H1 (cell line): ENCODE data around the gene FBXO44.

ENCODE experiments used
- ATF3 ChIP-seq: IDR thresholded peaks from 2 replicates; pipeline ENCODE4 v1.6.1; 2011; ENCODE audit warnings: low read depth, mild to moderate bottlenecking, low read length; ENCODE audit not compliant: insufficient read depth
- EP300 ChIP-seq, 2 experiments: IDR thresholded peaks; 1 replicate in 1 of 2; 2 replicates in 1 of 2; pipeline ENCODE4 v1.6.1; 2011 to 2012; ENCODE audit warnings: low read depth in 2 of 2, low read length in 2 of 2, mild to moderate bottlenecking in 2 of 2, borderline replicate concordance in 1 of 2, inconsistent platforms in 1 of 2, moderate library complexity in 1 of 2
- PHF8 ChIP-seq: fragments of 200-600 bp; sonication (generic); conservative IDR thresholded peaks from 2 replicates; pipeline ENCODE4 v1.7.1; 2012; ENCODE audit warnings: low read depth, mild to moderate bottlenecking, inconsistent platforms, low read length, moderate library complexity
- SIN3A ChIP-seq, 2 experiments: IDR thresholded peaks in 1 of 2; conservative IDR thresholded peaks in 1 of 2; 2 replicates each; pipeline ENCODE4 v1.6.1; 2011 to 2012; ENCODE audit warnings: low read length in 2 of 2, improper control_type of control experiment in 1 of 2, low read depth in 1 of 2, mild to moderate bottlenecking in 1 of 2
- YY1 ChIP-seq: IDR thresholded peaks from 2 replicates; pipeline ENCODE4 v1.6.1; 2011; ENCODE audit warnings: low read depth, mild to moderate bottlenecking, low read length

DNA sequence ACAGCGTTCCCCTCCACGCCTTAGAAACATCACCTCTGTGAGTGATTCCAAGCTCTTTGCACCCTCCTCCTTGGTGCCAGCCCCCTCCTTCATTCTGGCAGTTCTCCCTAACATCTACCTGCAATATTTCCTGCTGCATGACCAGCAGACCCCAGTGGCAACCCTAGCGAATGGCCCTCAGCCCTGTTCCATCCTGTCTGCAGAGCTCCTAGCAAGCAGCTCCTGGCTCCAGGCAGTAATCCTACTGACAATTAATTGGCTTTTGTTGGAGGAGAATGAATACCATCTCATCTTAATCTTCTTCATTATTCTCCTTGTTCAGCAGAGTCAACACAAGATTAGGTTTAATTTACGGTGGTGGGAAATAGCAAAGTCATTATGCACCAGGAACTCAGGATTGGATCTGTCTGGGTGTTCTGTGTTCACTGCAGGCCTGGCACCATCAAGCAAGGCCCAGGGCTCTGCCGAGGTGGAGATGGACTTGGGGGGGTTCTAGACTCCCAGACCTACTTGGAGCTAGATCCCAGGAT lies 12.8 kb upstream of the FBXO44 start:
- TF ChIP-seq EP300 (IDR thresholded peaks at IDR 0.05; ENCODE audit: borderline replicate concordance in 1 of 2, low read depth in 2 of 2, low read length in 2 of 2) (no peak), PHF8 (no peak), SIN3A (conservative IDR thresholded peaks at IDR 0.05 in 1 of 2, IDR thresholded peaks at IDR 0.05 in 1 of 2; ENCODE audit: low read depth in 1 of 2, low read length in 2 of 2) (no peak), YY1 (no peak), ATF3 (no peak)
